Neural cell (in vitro differentiated cells): ENCODE data around the gene ARL6IP1.

Experiments used
- CTCF ChIP-seq: fragments of 450-650 bp; IDR thresholded peaks from 2 replicates; pipeline ENCODE4 v1.5.1; 2014; ENCODE audit warnings: antibody characterized with exemption, mild to moderate bottlenecking, moderate library complexity; ENCODE audit not compliant: poor library complexity, severe bottlenecking
- EP300 ChIP-seq: fragments of 450-650 bp; conservative IDR thresholded peaks from 2 replicates; pipeline ENCODE4 v1.6.1; 2014; ENCODE audit warnings: antibody characterized with exemption, mild to moderate bottlenecking, moderate library complexity; ENCODE audit not compliant: poor library complexity, severe bottlenecking
- EZH2 ChIP-seq: fragments of 200-600, 300-800 bp; shearing (Covaris generic), sonication (generic); IDR thresholded peaks from 2 replicates; pipeline ENCODE4 v1.6.1; 2014; ENCODE audit warnings: antibody characterized with exemption, low read length, borderline replicate concordance, mild to moderate bottlenecking; ENCODE audit not compliant: insufficient read depth, poor library complexity, severe bottlenecking
- TAF1 ChIP-seq: IDR thresholded peaks from 2 replicates; pipeline ENCODE4 v1.6.1; 2012; ENCODE audit warnings: low read depth

GRCh38 chr16:18816286-18816685 is 14.9 kb upstream of the ARL6IP1 start:
- TF ChIP-seq CTCF (no peak), EZH2 (no peak), TAF1 (no peak), EP300 (no peak)
